Stimulated activated CD8-positive, alpha-beta memory T cell treated with anti-CD3 and anti-CD28 coated beads, Interleukin-15, amount 100 ng/mL, for 4 hours (primary cell): ENCODE results near the gene ENGASE.

Experiments
- DNase-seq, 2 donors: peaks; one replicate each; pipeline ENCODE4 v3.0.0-alpha.2; 2020; ENCODE audit warnings: low read depth in 2 of 2

Gene ENGASE

DNA sequence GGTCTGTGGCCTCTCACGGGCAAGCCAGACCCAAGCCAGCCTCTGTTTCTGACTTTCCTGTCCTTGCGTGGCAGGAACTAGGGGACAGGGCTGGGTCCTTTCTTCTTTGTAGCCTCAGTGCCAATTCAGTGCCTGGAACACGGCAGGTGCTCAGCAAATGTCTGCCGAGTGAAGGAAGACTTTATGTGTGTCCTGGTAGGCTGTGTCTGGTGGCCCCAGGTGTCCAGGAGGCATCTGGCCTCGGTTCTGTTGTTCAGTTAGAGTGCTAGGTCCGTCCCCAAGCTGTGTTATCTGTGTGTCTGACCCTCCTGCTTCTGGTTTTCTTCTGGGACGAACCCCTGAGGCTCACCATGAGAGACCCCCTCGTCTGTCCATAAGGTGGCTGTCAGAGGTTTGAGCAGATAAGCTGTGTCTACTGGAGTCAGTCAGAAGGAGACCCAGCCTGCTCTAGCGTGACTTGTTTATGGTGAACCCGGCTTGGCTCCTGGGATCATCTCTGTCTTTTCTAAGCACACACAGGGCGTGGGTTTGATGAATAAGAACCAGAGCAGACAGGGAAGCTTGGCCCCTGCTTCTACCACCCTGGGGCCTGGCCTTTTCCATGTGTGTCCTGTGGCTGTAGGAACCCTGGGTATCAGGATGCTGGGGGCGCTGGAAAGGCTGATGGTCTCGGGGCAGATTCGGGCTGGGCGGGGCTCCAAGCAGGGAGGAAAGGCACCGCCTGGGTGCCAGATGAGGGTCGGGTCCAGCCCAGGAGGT, 39.3 kb downstream of the ENGASE start:
- DNase-seq = no peak

DNA sequence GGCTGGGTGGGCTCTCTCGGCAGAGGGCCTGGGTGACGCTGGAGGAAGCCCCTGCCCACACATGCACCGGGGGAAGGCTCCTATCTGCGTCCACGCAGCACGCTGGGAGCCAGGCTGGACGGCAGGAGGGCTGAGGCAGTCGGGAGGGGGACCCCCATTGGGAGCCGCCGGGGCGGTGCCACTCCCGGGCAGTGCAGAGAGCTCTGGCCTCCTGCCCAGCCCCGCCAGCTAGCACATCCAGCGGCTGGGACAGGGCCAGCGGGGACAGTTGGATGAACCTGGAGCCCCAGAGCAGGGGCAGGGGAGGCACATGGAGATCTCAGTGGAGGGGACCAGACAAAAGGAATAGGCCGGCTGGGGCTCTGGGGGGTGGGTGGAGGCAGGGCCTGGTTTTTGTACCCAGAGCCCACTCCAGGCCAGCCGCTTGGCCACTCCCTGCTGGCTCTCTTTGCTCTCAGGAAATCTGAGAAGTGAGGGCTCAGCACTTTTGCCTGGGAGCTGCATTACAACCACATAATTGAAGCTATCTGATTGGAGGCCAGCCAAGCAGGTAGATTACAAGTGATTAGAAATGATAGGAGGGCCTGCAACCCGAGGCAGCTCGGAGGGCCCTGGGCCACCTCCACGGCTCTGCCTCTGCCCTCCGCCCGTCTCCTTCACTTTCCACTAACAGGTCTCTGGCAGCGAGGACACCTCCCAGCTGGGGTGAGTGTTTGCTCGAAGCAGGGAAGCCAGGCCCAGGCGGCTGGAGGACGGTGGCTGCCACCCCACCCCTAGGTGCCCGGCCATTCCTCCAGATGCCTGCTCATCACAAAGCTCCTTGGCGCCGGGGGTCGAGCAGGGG, 40.1 kb downstream of the ENGASE start:
- DNase-seq = no peak

DNA sequence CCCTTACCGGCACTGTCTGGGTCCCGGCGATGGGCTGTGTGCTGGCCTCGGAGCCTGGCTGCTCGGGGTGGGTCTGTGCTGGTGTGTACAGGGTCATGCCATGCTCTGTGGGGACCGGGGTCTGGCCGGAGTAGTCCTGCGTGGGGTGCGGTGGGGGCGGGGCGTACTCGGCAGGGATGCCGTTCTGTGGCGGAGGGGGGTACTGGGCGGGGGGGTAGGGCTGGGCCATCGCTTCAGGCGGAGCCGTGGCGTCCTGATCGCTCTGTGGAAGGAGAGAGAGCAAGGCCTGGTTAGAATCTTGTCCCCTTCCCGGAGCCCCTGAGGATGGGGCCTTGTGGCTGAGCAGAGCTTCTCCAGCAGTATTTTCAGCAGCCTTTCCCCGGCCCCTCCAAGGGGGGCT, 40.9 kb downstream of the ENGASE start:
- no peak for DNase-seq

DNA sequence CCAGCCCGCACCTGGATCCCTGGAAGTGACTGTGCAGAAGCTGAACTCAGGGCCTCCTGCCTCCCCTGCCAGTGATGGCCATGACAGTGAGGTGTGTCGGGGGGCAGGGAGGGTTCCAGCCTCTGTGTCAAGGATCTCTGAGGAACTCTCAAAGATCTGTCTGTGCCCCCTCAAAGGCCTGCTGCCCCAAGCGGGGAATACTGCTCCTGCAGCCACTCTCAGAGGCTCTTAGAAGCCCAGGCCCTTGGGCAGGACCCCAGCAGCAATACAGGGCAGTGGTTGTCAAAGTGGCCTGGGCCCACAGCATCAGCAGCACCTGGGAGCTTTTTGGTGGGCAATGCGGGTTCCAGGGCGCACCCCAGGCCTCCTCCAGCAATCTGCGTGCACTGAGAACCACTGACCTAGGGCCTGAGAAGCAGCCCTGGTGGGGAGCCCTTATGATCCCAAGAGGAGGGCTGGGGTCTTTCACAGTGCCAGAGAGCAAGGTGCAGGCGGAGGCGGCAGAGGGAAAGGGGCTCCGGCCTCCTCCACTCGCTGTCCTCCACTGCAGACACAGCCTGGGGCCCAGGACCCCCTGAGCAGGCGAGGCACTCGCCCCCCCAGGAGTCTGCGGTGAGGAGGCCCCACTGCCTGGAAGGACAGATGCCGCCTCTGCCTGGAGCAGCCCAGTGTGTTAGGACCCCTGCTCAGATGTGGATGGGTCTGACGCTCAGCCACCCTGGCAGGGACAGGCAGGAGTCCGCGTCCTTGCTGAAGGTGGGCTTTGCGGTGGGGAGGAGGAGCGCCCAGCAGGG, 42.1 kb downstream of the ENGASE start:
- DNase-seq = no peak

DNA sequence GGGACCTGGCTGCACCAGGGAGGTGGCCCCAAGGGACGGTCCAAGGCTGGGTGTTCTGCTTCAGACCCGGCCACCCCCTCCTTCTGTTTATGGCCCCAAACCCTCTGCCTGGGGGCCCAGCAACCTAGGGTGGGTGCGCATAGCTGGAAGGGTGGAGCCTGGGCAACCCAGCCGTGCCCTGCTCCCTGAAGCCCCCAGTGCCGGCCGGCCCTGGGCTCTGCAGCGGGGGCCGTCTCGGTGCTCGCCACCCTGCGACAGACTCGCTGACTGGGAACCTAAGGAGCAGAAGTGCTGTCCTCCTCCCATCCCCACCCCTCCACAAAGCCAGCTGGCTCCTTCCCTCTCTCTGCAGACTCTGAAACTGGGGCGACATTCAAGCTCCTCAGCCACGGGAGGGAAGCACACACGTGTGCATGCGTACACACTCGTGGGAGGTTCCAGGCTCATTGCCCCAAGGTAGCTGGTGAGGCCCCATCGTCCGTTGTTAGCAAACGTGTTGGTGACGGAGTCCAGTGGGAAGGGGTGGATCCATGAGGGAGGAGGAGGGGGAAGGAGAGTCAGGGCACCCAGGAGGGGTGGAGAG, 43.4 kb downstream of the ENGASE start:
- no peak for DNase-seq

DNA sequence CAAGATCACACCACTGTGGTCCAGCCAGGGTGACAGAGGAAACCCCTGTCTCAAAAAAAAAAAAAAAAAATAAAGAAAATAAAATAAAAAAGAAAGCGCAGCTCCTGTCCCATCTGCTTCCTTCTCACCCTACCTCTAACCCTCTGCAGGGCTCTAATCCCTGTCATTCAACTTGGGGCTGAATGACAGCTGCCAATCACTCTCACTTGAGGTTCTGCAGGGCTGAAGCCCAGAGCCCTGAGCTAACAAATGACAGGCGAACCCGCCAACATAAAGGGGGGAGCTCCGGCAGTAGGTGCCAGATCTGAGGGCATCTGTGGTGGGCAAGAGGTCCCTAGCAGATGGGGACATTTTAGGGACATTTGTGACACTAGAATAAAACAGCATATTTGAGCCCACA, 44.3 kb downstream of the ENGASE start:
- DNase-seq = no peak

DNA sequence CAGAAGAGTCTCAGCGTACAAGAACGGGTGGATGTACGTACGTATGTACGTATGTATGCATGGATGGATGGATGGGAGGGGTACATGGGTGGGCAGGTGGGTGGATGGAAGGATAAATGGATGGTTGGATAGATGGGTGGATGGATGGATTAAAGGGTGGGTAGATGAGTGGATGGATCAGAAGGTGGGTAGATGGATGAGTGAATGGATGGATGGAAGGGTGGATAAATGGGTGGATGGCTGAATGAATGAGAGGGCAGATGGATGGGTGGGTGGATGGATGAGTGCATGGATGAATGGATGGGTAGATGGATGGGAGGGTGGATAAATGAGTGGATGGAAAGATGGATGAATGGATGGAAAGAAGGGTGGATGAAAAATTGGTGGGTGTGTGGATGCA, 45.6 kb downstream of the ENGASE start:
- DNase-seq = no peak

DNA sequence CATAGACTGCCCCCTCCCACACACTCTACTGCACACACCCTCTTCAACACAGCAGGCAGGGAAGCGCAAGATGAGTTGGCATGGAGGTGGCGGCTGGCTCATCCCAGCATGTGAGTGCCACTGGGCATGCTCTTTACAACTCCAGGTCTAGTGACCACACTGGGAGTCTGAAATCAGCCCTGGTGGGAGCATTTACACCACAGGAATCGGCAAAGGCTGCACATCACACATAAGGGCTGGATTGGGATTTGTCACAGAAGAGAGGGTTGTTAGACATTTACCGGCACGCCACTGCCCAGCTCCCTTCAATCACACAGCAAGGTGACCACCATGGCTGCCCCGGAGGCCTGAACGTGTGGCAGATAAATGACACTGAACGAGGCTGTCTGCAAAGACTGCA, 49.4 kb downstream of the ENGASE start:
- DNase-seq = no peak

DNA sequence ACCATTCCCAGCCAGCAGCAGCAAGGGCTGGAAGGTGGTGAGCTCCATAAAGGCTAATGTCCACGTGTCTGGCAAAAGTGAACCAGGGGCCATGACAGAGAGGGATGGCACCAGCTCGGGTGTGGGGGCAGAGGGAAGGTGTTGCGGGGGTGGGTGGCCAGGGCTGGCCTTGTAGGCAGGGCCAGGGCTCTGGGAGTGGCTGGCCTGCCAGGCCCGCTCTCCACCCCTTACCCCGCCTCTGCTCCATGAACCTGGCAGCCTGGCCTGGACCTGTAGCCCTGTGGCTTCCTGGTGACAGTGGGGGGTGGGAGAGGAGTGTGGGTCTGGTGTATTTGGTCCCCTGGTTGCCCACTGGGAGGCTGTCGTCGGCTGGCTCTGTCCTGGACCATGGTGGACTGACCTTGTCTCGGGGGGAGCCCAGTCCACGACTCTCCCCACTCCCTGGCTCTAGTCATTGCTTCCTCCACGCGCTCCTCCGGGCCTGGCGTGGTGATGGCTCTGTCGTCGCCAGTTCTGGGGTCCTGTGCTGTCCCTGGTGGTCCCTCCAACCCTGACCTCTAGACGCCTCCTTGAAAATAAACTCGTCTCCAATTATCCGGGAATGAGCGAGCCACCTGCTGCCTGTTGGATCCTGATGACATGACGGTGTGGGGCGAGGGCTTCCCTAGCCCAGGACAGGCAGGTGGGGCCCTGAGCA, 50.0 kb downstream of the ENGASE start:
- DNase-seq = no peak

DNA sequence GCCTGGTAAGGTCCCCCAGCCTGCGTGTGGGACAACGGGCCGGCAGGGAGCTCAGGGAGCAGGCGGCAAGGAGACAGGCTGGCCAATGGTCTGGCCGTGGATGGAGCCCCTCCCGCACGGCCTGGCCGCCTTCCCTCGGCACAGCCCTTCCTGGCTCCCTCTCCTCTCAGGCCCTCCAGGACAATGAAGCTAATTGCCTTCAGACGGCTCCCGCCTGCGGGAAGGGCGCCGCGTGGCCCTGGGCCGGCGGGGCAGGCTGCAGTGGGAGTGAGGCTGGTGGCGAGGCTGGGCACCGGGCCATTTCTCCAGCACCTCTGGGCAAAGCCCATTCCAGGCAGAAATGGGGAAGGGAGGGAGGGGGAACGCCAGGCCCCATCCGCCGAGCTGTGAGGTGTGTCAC, 50.9 kb downstream of the ENGASE start:
- DNase-seq = no peak

DNA sequence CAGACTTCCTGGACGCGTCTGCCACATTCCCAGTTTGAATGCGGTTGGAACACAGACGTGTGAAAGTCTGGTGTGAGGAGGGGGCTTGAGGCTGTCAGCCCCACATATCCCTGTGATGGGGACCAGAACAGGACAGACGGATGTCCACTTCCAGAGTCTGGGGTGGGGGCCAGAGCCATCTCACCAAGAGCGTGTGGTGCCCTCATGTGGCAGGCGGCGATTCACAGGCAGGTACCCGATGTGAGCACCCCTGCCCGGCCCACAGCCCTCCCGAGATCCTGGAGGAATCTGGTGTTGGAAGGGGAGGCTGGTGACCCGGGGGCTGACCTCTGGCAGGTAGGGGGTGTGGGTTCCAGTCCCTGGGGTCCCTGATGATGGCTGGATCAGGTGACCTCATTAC, 51.5 kb downstream of the ENGASE start:
- no peak for DNase-seq

DNA sequence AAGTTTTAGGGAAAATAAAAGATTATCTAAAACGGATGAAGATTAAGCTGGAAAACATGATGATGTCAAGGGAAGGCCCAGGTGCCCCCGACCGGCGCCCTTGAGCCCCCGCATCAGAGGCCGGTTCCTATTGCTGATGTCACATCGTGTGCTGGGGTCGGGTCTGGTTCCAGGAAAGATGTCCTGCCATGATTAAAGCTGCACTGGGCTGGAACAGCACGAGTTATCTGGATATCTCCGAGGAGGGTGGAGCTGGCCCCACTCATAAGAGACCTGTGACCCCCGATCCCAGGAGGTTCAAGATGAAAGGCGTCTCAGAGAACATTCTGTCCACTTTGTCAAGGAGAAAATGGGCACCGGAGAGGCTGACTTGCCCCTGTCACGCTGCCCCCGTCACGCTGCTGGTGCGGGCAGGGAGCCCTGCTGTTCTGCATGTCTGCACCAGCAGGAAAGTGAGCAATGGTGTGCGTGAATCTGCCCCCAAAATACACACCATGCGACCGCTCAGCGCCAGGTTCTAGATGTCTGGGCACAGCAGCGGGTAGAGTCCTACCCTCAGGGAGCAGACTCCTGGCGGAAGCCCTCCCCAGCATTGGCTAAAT, 53.0 kb downstream of the ENGASE start:
- no peak for DNase-seq

DNA sequence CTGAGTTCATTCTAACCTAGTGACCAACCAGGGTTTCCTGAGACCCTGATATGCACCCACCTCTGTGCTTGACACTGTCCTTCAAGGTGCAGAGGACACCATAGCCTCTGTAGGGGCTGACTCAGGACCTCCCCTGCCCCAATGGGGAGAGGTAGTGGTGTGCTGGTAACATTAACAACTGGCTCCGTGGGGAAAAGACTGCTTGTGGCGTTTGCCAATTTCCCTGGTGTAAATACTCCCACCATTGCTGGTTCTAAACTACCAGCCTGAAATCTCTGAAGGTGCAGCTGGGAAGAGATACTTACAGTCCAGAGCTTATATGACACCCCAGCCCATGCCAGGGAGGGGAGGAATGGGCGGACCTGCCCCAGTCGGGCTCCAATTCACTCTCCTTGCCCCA, 54.9 kb downstream of the ENGASE start:
- no peak for DNase-seq

DNA sequence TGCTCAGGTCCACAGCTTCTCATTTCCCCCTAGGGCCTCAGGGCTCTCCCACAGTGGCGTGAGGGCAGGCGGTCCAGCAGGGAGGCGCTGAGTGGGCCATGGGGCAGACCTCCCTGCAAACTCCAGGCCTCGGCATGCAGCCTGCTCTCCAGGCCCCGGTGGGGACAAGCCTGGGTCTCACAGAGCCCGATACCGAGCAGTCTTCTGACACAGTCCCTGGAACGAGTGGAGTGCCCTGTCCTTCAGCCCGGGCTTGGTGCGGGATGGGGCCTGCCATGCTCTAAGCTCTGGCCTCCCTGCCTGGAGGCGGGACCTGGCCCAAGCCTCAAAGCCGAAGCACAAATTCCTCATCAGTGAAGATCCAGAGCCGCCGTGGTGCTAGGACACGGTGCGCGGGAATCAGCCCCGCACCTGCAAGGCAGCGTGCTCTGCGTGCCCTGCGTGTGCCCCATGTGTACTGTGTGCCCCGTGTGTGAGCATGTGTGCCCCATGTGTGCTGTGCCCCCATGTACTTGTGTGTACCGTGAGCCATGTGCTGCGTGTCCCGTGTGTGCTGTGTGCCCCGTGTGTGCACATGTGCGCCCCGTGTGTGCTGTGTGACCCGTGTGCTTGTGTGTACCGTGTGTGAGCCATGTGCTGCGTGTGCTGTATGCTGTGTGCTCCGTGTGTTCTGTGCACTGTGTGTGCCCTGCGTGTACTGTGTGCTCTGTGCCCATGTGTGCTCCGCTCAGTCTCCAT, 56.1 kb downstream of the ENGASE start:
- no peak for DNase-seq

DNA sequence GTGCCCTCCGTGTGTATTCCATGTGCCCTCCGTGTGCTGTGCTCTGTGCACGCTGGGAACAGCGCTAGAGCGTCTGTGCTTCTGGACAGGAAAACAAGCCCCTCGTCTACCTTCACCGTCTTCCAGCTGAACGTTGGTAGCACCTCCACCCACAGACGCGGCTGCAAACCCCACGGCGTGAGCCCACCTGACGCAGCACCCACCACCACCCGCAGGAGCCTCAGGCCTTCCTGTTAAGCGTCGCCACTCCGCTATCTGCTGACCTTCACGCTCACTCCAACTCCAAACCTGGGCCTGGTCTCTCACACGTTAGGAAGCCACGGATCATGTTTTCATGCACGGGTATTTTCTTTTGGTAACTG, 56.6 kb downstream of the ENGASE start:
- DNase-seq = no peak

DNA sequence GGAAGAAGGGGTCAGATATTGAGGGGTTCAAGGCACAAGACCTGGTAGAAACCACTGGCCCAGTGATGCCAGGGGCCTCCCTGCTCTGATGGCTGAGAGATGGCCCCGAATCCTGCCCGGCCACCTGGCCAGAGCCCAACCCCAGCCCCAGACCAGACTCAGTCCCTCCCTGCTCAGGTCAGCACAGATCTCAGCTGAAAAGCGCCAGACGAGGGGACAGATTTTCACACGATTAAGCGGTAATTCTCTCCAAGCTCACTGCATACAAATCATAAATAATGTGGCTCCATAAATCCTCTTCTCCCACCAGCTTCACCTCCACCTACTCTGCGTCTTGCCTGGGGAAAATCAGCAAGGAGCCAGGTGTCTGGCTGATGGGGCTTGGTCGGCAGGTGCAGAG, 57.1 kb downstream of the ENGASE start:
- no peak for DNase-seq

DNA sequence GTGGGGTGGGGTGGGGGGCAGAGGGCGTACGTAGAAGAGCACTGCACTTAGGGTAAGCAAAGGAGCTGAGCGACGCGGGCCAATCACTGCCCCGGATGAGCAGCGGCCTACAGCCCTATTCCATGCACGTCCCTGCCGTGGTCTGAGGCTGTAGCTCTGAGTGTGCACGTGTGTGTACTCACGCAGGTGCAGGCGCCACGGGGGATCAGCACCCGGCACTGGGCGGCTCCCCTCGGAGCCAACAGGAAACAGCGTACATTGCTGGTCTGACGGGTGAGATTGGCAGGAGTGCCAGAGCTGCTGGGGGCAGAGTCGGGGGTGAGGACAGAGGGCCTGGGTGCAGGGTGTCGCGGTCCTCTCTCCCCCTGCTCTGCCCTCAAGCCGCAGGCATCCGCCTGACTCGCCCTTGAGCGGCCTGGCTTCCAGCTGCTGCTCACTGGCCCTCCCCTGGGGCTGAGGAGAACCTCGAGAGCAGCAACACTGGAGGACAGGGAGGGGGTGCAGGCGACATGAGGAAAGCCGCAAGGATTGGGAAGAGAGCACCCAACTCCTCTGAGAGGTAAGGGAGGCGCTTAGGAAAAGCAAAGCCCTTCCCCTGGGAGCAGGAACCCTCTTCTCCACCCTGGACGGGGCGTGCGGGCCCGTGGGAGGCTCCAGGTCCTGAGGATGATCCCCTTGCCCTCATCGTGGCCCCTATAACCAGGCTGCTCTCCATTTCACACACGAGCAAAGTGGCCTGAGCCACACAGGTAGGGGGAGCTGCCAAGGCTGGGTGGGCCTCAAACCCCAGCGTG, 57.8 kb downstream of the ENGASE start:
- no peak for DNase-seq

DNA sequence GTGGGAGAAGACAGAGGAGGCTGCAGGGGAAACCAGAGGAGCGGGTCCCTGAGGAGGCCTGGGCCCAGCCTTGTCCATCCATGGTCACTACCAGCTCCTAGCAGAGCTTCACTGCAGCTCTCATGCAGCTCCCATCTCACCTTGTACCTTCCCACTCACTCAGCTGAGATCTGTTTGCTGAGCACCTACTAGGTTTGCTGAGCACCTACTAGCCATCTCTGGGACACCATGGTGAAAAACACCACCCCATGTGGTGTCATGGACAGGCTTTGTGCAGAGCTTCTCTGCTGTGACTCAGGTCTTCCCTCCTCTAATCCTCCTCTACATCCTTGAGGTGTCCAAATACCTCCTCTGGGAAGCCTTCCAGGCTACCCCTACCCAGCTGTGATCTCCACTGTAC, 58.6 kb downstream of the ENGASE start:
- DNase-seq = no peak

DNA sequence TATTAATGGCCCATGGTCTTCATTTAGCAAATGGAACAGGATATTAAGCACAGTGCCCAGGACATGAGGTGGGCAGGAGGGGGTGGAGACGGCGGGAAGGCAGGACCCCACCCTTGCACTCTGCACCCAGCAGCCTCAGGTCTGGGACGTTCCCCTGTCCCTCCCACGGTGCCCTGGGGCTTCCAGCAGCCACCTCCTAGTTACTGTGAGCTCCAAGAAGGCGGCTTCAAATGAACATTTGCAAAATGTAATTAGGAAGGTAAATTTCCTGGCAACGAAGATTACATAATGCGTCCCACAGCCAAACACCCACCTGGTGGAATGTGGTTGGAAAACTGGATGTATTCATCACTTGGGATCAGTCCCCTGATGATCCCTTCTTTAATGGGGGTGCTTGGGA, 59.4 kb downstream of the ENGASE start:
- DNase-seq = no peak

DNA sequence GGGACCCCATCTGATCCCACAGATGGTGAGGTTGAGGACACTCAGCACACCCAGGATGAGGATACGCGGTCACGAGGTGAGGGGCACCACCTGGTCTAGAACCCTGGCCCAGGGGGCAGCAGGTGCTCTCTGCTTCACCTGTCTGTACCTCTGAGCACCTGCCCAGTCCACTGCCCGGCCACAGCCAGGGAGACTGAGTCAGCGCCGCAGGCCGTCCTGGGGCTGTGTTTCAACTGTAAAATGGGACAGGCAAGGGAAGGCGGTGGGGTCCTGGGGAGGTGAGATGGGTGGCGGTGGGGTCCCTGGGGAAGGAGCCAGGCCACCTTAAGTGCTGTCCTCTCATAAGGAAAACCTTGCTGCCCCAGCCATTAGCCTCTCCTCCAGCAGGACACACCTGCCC, 60.4 kb downstream of the ENGASE start:
- no peak for DNase-seq
